GM12891 (cell line): Measurements from ENCODE around the gene DUSP5.

Source experiments
- POLR2A ChIP-seq: IDR thresholded peaks from 2 replicates; pipeline ENCODE4 v1.6.1; 2011; ENCODE audit warnings: low read depth, low read length, control low read depth
- POLR2AphosphoS5 ChIP-seq: IDR thresholded peaks from 2 replicates; pipeline ENCODE4 v1.6.1; 2011; ENCODE audit warnings: low read depth, low read length, control low read depth
- POU2F2 ChIP-seq: IDR thresholded peaks from 2 replicates; pipeline ENCODE4 v1.6.1; 2011; ENCODE audit warnings: low read depth, mild to moderate bottlenecking, control low read depth, low read length, moderate library complexity
- TAF1 ChIP-seq: IDR thresholded peaks from 2 replicates; pipeline ENCODE4 v1.6.1; 2011; ENCODE audit warnings: low read depth, low read length, control low read depth

DNA sequence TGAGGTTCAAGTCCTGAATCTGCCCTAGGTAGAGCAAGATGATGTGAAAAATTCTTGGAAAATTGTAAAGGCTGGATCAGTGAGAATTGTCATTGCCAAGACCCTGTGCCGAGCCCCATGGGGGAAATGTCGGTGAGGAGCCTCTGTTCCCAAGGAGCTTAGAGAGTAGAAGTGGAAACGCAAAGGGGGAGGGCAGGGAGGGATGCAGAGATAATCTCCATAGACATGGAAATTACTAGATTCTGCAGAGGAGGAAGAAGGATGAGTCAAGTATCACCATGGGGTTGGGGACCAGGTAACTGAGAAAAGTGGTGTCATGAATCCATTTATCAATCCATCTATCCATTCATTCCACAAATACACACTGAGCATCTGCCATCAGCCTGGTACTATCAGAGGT lies 26.0 kb downstream of the DUSP5 start:
- no peak for TF ChIP-seq POLR2A
- no peak for TF ChIP-seq POLR2AphosphoS5
- no peak for TF ChIP-seq TAF1
- TF ChIP-seq POU2F2: no peak
